Karpas-422 (cell line): ENCODE data around the gene AFDN. TPM values are rescaled to one million over a fixed set of nuclear protein-coding genes. Genes with fewer than 3 reads are reported as not detected.

ENCODE experiments used
- DNase-seq: peaks from one replicate; pipeline ENCODE4 v3.0.0-alpha.2; 2015
- H2AFZ ChIP-seq: fragments of 200-600 bp; sonication (generic); 2 replicates; pipeline ENCODE4 v1.6.1; 2014; ENCODE audit warnings: antibody characterized with exemption, low read length, mixed read lengths
- H3K27ac ChIP-seq: fragments of 200-600 bp; sonication (generic); 2 replicates; pipeline ENCODE4 v1.5.1; 2014; ENCODE audit warnings: mild to moderate bottlenecking, low read length, moderate library complexity
- H3K27me3 ChIP-seq: fragments of 200-600 bp; sonication (generic); 2 replicates; pipeline ENCODE4 v1.6.1; 2014; ENCODE audit warnings: low read length, mixed read lengths
- H3K36me3 ChIP-seq: fragments of 200-600 bp; sonication (generic); 2 replicates; pipeline ENCODE4 v1.6.1; 2014; ENCODE audit warnings: low read length, mixed read lengths; ENCODE audit not compliant: insufficient read depth
- H3K4me1 ChIP-seq: fragments of 200-600 bp; sonication (generic); 2 replicates; pipeline ENCODE4 v1.6.1; 2014; ENCODE audit warnings: mild to moderate bottlenecking, low read length, mixed read lengths
- H3K4me2 ChIP-seq: fragments of 200-600 bp; sonication (generic); 2 replicates; pipeline ENCODE4 v1.6.1; 2014; ENCODE audit warnings: low read length, low read depth, mild to moderate bottlenecking; ENCODE audit not compliant: poor library complexity, severe bottlenecking
- H3K4me3 ChIP-seq: fragments of 200-600 bp; sonication (generic); 2 replicates; pipeline ENCODE4 v1.5.1; 2014; ENCODE audit warnings: mild to moderate bottlenecking, antibody characterized with exemption, low read length, mixed read lengths
- H3K79me2 ChIP-seq: fragments of 200-600 bp; sonication (generic); 2 replicates; pipeline ENCODE4 v1.6.1; 2014; ENCODE audit warnings: mild to moderate bottlenecking, low read length, mixed read lengths
- H3K9ac ChIP-seq: fragments of 200-600 bp; sonication (generic); 2 replicates; pipeline ENCODE4 v1.6.0; 2014; ENCODE audit warnings: low read length
- H3K9me2 ChIP-seq: fragments of 200-600 bp; sonication (generic), shearing (Covaris generic); replicated peaks from 2 replicates; pipeline ENCODE4 v1.6.0; 2014; ENCODE audit warnings: mild to moderate bottlenecking, low read length, moderate library complexity; ENCODE audit not compliant: insufficient read depth
- H3K9me3 ChIP-seq: fragments of 300-700, 200-600 bp; sonication (generic); 2 replicates; pipeline ENCODE4 v1.6.1; 2014; ENCODE audit warnings: low read length, mixed read lengths
- H4K20me1 ChIP-seq: fragments of 200-600 bp; sonication (generic); 2 replicates; pipeline ENCODE4 v1.6.1; 2014; ENCODE audit warnings: mild to moderate bottlenecking, antibody characterized with exemption, low read length, low read depth; ENCODE audit not compliant: insufficient read depth
- total RNA-seq: library from RNA; depleted of rRNA; stranded (reverse); fragments of >200 nt; shearing (Covaris generic); gene quantifications from 2 replicates; pipeline ENCODE4 v1.2.3, GENCODE V29; 2014; ENCODE audit warnings: low replicate concordance

AFDN gene
- total RNA-seq, 1 experiment from 2014 or later, result 21.0 TPM

DNA sequence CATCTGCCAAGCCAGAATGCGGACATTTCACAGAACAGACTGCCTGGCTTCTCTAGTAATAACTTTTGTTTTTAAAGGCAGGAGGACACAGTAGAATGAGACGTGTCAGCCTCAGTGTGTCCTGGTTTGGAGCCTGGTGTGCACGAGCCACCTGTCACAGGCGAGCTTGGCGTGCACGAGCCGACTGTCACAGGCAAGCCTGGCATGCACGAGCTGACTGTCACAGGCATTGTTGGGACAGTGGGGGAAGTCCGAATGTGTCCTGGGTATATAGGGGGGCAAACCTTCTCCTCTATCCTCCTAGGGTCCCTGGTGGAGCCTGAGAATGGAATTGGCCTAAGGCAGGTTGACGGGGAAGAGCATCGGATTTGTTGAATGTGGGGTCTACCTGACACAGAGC is 178.2 kb downstream of the AFDN start:
- H3K4me1 ChIP-seq, result no peaks in the 10 kb centered on the region
- no peaks in the 10 kb centered on the region for H3K36me3 ChIP-seq
- no peaks in the 10 kb centered on the region for H4K20me1 ChIP-seq
- H2AFZ ChIP-seq, result no peak overlapping the region
- no peaks in the 10 kb centered on the region for H3K27me3 ChIP-seq
- H3K27ac ChIP-seq, result no peak overlapping the region
- H3K9me2 ChIP-seq, result no peaks in the 10 kb centered on the region
- no peaks in the 10 kb centered on the region for H3K79me2 ChIP-seq
- no peak overlapping the region for H3K4me2 ChIP-seq
- no peak overlapping the region for H3K9ac ChIP-seq
- H3K4me3 ChIP-seq, result no peak overlapping the region
- 0 out of 2 replicates have a peak, but pooled peaks cover 2% of the 10 kb centered on the region for H3K9me3 ChIP-seq
- no peak for DNase-seq

GRCh38 chr6:168005796-168006195 is 179.1 kb downstream of the AFDN start:
- Histone ChIP-seq H3K4me1 (no peaks in the 10 kb centered on the region), H3K79me2 (no peaks in the 10 kb centered on the region), H4K20me1 (no peaks in the 10 kb centered on the region), H3K9me3 (peaks cover 5% of the 10 kb centered on the region; the same call in 1 of the 2 replicates), H3K27me3 (no peaks in the 10 kb centered on the region), H3K9ac (no peak overlapping the region), H3K4me2 (no peak overlapping the region), H3K4me3 (no peak overlapping the region), H3K27ac (no peak overlapping the region), H3K9me2 (no peaks in the 10 kb centered on the region), H3K36me3 (no peaks in the 10 kb centered on the region), H2AFZ (no peak overlapping the region)
- DNase-seq, result no peak

DNA sequence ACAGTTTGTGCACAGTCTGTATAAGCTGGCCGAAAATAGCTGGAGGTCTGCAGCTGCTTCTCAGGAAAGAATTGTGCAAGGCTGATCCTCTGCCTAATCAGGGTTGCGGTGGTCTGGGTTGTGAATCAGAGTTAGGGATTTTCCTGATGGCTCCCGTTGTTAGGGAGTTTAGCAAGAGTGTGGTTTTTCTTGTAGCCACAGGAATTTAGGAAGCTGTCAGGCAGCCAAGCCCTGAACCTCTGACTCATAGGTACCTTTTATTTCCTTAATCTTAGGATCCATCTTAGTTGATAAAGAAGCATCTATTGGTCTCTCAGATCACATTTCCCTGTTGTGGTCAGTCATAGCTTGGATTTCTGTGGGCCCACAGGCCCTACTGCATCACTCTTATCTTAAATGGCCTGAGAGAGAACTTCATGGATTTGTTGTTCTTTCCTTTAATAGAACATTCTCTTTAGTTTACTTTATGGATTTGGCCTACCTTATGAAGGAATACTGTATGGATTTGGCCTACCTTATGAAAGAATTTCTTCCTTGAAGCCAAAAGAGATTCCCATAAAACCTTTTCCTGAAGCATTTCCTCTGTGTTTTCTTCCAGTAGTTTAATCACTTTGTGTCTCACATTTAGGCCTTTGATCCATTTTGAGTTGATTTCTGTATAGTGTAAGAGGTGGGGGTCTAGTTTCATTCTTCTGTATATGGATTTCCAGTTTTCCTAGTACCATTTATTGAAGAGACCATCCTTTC is 181.1 kb downstream of the AFDN start:
- DNase-seq, result no peak
- H3K27ac ChIP-seq, result no peak overlapping the region
- no peak overlapping the region for H3K4me2 ChIP-seq
- no peaks in the 10 kb centered on the region for H3K36me3 ChIP-seq
- no peaks in the 10 kb centered on the region for H3K79me2 ChIP-seq
- H3K9me3 ChIP-seq, result peaks cover 19% of the 10 kb centered on the region
- no peak overlapping the region for H3K4me3 ChIP-seq
- no peak overlapping the region for H2AFZ ChIP-seq
- no peak overlapping the region for H3K9ac ChIP-seq
- no peaks in the 10 kb centered on the region for H3K4me1 ChIP-seq
- H3K9me2 ChIP-seq, result no peaks in the 10 kb centered on the region
- H3K27me3 ChIP-seq, result no peaks in the 10 kb centered on the region
- no peaks in the 10 kb centered on the region for H4K20me1 ChIP-seq

- no peak for DNase-seq
- no peaks in the 10 kb centered on the region for H3K79me2 ChIP-seq
- no peak overlapping the region for H3K4me2 ChIP-seq
- no peaks in the 10 kb centered on the region for H3K27me3 ChIP-seq
- H3K9ac ChIP-seq, result no peak overlapping the region
- no peak overlapping the region for H3K27ac ChIP-seq
- H4K20me1 ChIP-seq, result no peaks in the 10 kb centered on the region
- H3K36me3 ChIP-seq, result no peaks in the 10 kb centered on the region
- H3K4me1 ChIP-seq, result no peaks in the 10 kb centered on the region
- H2AFZ ChIP-seq, result no peak overlapping the region
- no peak overlapping the region for H3K4me3 ChIP-seq
- H3K9me2 ChIP-seq, result no peaks in the 10 kb centered on the region
- peaks cover 19% of the 10 kb centered on the region for H3K9me3 ChIP-seq
Observed at GRCh38 chr6:168009331-168009730, 182.6 kb downstream of the AFDN start.

DNA sequence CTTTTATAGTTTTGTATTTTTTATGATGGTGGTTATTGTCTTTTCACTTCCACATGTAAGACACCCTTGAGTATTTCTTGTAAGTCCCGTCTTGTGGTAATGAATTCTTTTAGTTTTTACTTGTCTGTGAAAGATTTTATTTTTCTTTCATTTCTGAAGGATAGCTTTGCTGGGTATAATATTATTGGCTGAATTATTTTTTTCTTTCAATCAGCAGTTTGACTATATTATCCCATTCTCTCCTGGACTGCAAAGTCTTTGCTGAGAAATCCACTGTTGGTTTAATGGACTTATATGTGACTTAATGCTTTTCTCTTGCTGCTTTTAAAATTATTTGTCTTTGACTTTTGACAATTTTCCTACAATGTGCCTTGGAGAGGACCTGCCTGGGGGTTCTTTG is 184.6 kb downstream of the AFDN start:
- Histone ChIP-seq H3K27me3 (no peaks in the 10 kb centered on the region), H3K9ac (no peak overlapping the region), H3K36me3 (no peaks in the 10 kb centered on the region), H3K9me2 (no peaks in the 10 kb centered on the region), H3K4me1 (no peaks in the 10 kb centered on the region), H3K4me3 (no peak overlapping the region), H3K4me2 (no peak overlapping the region), H3K27ac (no peak overlapping the region), H3K79me2 (no peaks in the 10 kb centered on the region), H3K9me3 (peaks cover 19% of the 10 kb centered on the region), H2AFZ (no peak overlapping the region), H4K20me1 (no peaks in the 10 kb centered on the region)
- no peak for DNase-seq

GRCh38 chr6:168012431-168013249 is 185.9 kb downstream of the AFDN start:
- Histone ChIP-seq H3K4me3 (no peak overlapping the region), H3K27me3 (no peaks in the 10 kb centered on the region), H4K20me1 (no peaks in the 10 kb centered on the region), H3K4me2 (no peak overlapping the region), H3K9me3 (peaks cover 19% of the 10 kb centered on the region), H3K4me1 (no peaks in the 10 kb centered on the region), H3K9me2 (no peaks in the 10 kb centered on the region), H3K27ac (no peak overlapping the region), H3K79me2 (no peaks in the 10 kb centered on the region), H3K9ac (no peak overlapping the region), H3K36me3 (no peaks in the 10 kb centered on the region), H2AFZ (no peak overlapping the region)
- DNase-seq, result no peak

DNA sequence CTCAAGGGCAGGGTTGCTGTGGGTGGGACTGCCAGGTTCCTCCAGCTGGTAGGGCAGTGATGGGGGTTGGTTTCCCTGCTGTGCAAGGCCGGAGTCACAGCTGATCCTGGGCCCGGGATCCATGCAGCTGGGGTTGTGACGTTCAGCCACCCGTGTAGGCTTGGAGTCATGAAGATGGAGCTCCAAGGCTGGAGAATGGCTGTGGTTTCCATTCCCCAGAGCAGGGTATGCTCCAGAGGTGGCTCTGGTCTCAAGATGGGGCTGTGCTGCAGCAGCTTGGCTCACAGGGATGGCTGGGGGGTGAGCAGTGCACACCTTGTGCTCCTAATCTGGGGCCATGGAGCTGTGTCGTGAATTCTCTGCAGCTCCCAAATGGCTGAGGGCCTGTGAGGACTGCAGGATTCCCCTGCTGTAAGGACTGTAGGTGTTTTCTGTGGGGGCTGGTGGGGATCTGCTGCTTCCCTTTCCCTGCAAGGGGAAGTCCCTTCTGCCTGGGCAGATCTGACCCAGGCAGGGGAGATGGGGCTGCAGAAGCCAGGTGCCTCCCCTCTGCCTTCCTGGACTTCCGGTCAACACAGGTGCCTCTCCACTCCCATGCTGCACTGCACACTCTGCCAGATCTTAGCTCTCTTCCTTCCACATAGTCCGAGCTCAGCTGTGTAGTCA is 186.7 kb downstream of the AFDN start:
- no peaks in the 10 kb centered on the region for H3K4me1 ChIP-seq
- H3K9me2 ChIP-seq, result no peaks in the 10 kb centered on the region
- H3K4me2 ChIP-seq, result no peak overlapping the region
- no peaks in the 10 kb centered on the region for H3K27me3 ChIP-seq
- no peak overlapping the region for H2AFZ ChIP-seq
- H4K20me1 ChIP-seq, result no peaks in the 10 kb centered on the region
- no peaks in the 10 kb centered on the region for H3K79me2 ChIP-seq
- no peak overlapping the region for H3K4me3 ChIP-seq
- H3K27ac ChIP-seq, result no peak overlapping the region
- H3K9me3 ChIP-seq, result peaks cover 19% of the 10 kb centered on the region
- no peak overlapping the region for H3K9ac ChIP-seq
- no peak for DNase-seq
- no peaks in the 10 kb centered on the region for H3K36me3 ChIP-seq

GRCh38 chr6:168014428-168014827 is 187.7 kb downstream of the AFDN start:
- H3K79me2 ChIP-seq, result no peaks in the 10 kb centered on the region

More at GRCh38 chr6:168014428-168014827, 187.7 kb downstream of the AFDN start:
- Histone ChIP-seq H3K9me2 (no peaks in the 10 kb centered on the region), H2AFZ (no peak overlapping the region), H3K4me2 (no peak overlapping the region), H3K4me1 (no peaks in the 10 kb centered on the region), H3K9ac (no peak overlapping the region), H4K20me1 (no peaks in the 10 kb centered on the region), H3K27ac (no peak overlapping the region), H3K9me3 (peaks cover 17% of the 10 kb centered on the region), H3K36me3 (no peaks in the 10 kb centered on the region), H3K4me3 (no peak overlapping the region), H3K27me3 (no peaks in the 10 kb centered on the region)
- DNase-seq, result no peak
